HEK293 (cell line): Measurements from ENCODE around the gene SCUBE1.

ENCODE experiments used
- FEZF1 ChIP-seq: fragments of 450-650 bp; formaldehyde crosslinking; IDR thresholded peaks from 2 replicates; pipeline ENCODE4 v1.5.1; 2016; ENCODE audit warnings: missing biosample characterization, missing genetic modification characterization
- HOXC10 ChIP-seq: sonication (generic); formaldehyde crosslinking; IDR thresholded peaks from 2 replicates; pipeline ENCODE4 v1.8.1; 2023; ENCODE audit warnings: mild to moderate bottlenecking, missing genetic modification reagents
- KLF1 ChIP-seq: fragments of 450-650 bp; formaldehyde crosslinking; IDR thresholded peaks from 2 replicates; pipeline ENCODE4 v1.5.1; 2016; ENCODE audit warnings: missing biosample characterization, missing genetic modification characterization
- KLF16 ChIP-seq: fragments of 450-650 bp; formaldehyde crosslinking; IDR thresholded peaks from 2 replicates; pipeline ENCODE4 v1.5.1; 2017; ENCODE audit warnings: missing biosample characterization, missing genetic modification characterization
- MZF1 ChIP-seq: fragments of 450-650 bp; formaldehyde crosslinking; IDR thresholded peaks from 2 replicates; pipeline ENCODE4 v1.5.1; 2017; ENCODE audit warnings: missing biosample characterization, missing genetic modification characterization, borderline replicate concordance
- SCRT1 ChIP-seq: fragments of 450-650 bp; formaldehyde crosslinking; IDR thresholded peaks from 2 replicates; pipeline ENCODE4 v1.5.1; 2016; ENCODE audit warnings: missing biosample characterization, missing genetic modification characterization, borderline replicate concordance
- SP7 ChIP-seq: fragments of 450-650 bp; formaldehyde crosslinking; IDR thresholded peaks from 2 replicates; pipeline ENCODE4 v1.5.1; 2016; ENCODE audit warnings: missing biosample characterization, missing genetic modification characterization
- ZBTB8A ChIP-seq: fragments of 450-650 bp; formaldehyde crosslinking; IDR thresholded peaks from 2 replicates; pipeline ENCODE4 v1.5.1; 2016; ENCODE audit warnings: missing biosample characterization, missing genetic modification characterization
- ZFP41 ChIP-seq: fragments of 450-650 bp; formaldehyde crosslinking; IDR thresholded peaks from 2 replicates; pipeline ENCODE4 v1.5.1; 2016; ENCODE audit warnings: missing biosample characterization, missing genetic modification characterization, borderline replicate concordance
- ZNF112 ChIP-seq: fragments of 450-650 bp; formaldehyde crosslinking; IDR thresholded peaks from 2 replicates; pipeline ENCODE4 v1.5.0; 2017; ENCODE audit warnings: missing biosample characterization, missing genetic modification characterization
- ZNF138 ChIP-seq: fragments of 450-650 bp; formaldehyde crosslinking; IDR thresholded peaks from 2 replicates; pipeline ENCODE4 v1.5.1; 2016; ENCODE audit warnings: missing biosample characterization, missing genetic modification characterization, borderline replicate concordance
- ZNF16 ChIP-seq: fragments of 450-650 bp; formaldehyde crosslinking; IDR thresholded peaks from 2 replicates; pipeline ENCODE4 v1.5.1; 2016; ENCODE audit warnings: low read depth, missing biosample characterization, missing genetic modification characterization
- ZNF202 ChIP-seq: fragments of 450-650 bp; formaldehyde crosslinking; IDR thresholded peaks from 2 replicates; pipeline ENCODE4 v1.5.1; 2016; ENCODE audit warnings: missing biosample characterization, missing genetic modification characterization, borderline replicate concordance
- ZNF211 ChIP-seq: fragments of 450-650 bp; formaldehyde crosslinking; IDR thresholded peaks from 2 replicates; pipeline ENCODE4 v1.5.1; 2016; ENCODE audit warnings: low read depth, missing biosample characterization, missing genetic modification characterization
- ZNF223 ChIP-seq: fragments of 450-650 bp; formaldehyde crosslinking; IDR thresholded peaks from 2 replicates; pipeline ENCODE4 v1.5.1; 2016; ENCODE audit warnings: missing biosample characterization, missing genetic modification characterization
- ZNF24 ChIP-seq: fragments of 450-650 bp; formaldehyde crosslinking; IDR thresholded peaks from 2 replicates; pipeline ENCODE4 v1.5.1; 2016; ENCODE audit warnings: missing biosample characterization, missing genetic modification characterization
- ZNF324 ChIP-seq: fragments of 450-650 bp; formaldehyde crosslinking; IDR thresholded peaks from 2 replicates; pipeline ENCODE4 v1.5.1; 2016; ENCODE audit warnings: missing biosample characterization, missing genetic modification characterization
- ZNF350 ChIP-seq: fragments of 450-650 bp; formaldehyde crosslinking; IDR thresholded peaks from 2 replicates; pipeline ENCODE4 v1.5.0; 2017; ENCODE audit warnings: missing biosample characterization, mild to moderate bottlenecking, missing genetic modification characterization
- ZNF354C ChIP-seq: fragments of 450-650 bp; formaldehyde crosslinking; IDR thresholded peaks from 2 replicates; pipeline ENCODE4 v1.5.1; 2016; ENCODE audit warnings: missing biosample characterization, missing genetic modification characterization, low read depth, borderline replicate concordance
- ZNF404 ChIP-seq: fragments of 450-650 bp; formaldehyde crosslinking; IDR thresholded peaks from 2 replicates; pipeline ENCODE4 v1.5.1; 2017; ENCODE audit warnings: missing biosample characterization, missing genetic modification characterization
- ZNF416 ChIP-seq: fragments of 450-650 bp; formaldehyde crosslinking; IDR thresholded peaks from 2 replicates; pipeline ENCODE4 v1.5.1; 2016; ENCODE audit warnings: missing biosample characterization, missing genetic modification characterization
- ZNF510 ChIP-seq: fragments of 450-650 bp; formaldehyde crosslinking; IDR thresholded peaks from 2 replicates; pipeline ENCODE4 v1.5.1; 2018; ENCODE audit warnings: mild to moderate bottlenecking, missing genetic modification characterization, missing biosample characterization; ENCODE audit not compliant: insufficient replicate concordance
- ZNF521 ChIP-seq: fragments of 450-650 bp; formaldehyde crosslinking; IDR thresholded peaks from 2 replicates; pipeline ENCODE4 v1.5.1; 2017; ENCODE audit warnings: missing biosample characterization, mild to moderate bottlenecking, missing genetic modification characterization
- ZNF600 ChIP-seq: fragments of 450-650 bp; formaldehyde crosslinking; IDR thresholded peaks from 2 replicates; pipeline ENCODE4 v1.5.1; 2016; ENCODE audit warnings: missing biosample characterization, missing genetic modification characterization
- ZNF707 ChIP-seq: fragments of 450-650 bp; formaldehyde crosslinking; IDR thresholded peaks from 2 replicates; pipeline ENCODE4 v1.5.1; 2016; ENCODE audit warnings: missing biosample characterization, missing genetic modification characterization
- ZNF747 ChIP-seq: fragments of 450-650 bp; formaldehyde crosslinking; IDR thresholded peaks from 2 replicates; pipeline ENCODE4 v1.5.1; 2016; ENCODE audit warnings: missing biosample characterization, missing genetic modification characterization
- ZNF777 ChIP-seq: fragments of 450-650 bp; formaldehyde crosslinking; IDR thresholded peaks from 2 replicates; pipeline ENCODE4 v1.5.1; 2017; ENCODE audit warnings: missing biosample characterization, missing genetic modification characterization, borderline replicate concordance
- ZNF791 ChIP-seq: fragments of 450-650 bp; formaldehyde crosslinking; IDR thresholded peaks from 2 replicates; pipeline ENCODE4 v1.5.1; 2016; ENCODE audit warnings: missing biosample characterization, missing genetic modification characterization
- ZXDB ChIP-seq: fragments of 450-650 bp; formaldehyde crosslinking; IDR thresholded peaks from 2 replicates; pipeline ENCODE4 v1.5.1; 2016; ENCODE audit warnings: missing biosample characterization, missing genetic modification characterization
- TF ChIP-seq, protein P1 (sequence below): fragments of 450-650 bp; formaldehyde crosslinking; IDR thresholded peaks from 2 replicates; pipeline ENCODE4 v1.5.1; 2016; ENCODE audit warnings: missing biosample characterization, missing genetic modification characterization
- TF ChIP-seq, protein P2 (sequence below): fragments of 450-650 bp; formaldehyde crosslinking; IDR thresholded peaks from 2 replicates; pipeline ENCODE4 v1.5.1; 2016; ENCODE audit warnings: missing biosample characterization, missing genetic modification characterization
- TF ChIP-seq, protein P3 (sequence below): fragments of 450-650 bp; formaldehyde crosslinking; IDR thresholded peaks from 2 replicates; pipeline ENCODE4 v1.5.1; 2016; ENCODE audit warnings: missing biosample characterization, missing genetic modification characterization
- TF ChIP-seq, protein P4 (sequence below): fragments of 450-650 bp; formaldehyde crosslinking; IDR thresholded peaks from 2 replicates; pipeline ENCODE4 v1.5.1; 2016; ENCODE audit warnings: missing biosample characterization, missing genetic modification characterization
- TF ChIP-seq, protein P5 (sequence below): fragments of 450-650 bp; formaldehyde crosslinking; IDR thresholded peaks from 2 replicates; pipeline ENCODE4 v1.5.1; 2016; ENCODE audit warnings: missing biosample characterization, missing genetic modification characterization

The SCUBE1 gene

DNA sequence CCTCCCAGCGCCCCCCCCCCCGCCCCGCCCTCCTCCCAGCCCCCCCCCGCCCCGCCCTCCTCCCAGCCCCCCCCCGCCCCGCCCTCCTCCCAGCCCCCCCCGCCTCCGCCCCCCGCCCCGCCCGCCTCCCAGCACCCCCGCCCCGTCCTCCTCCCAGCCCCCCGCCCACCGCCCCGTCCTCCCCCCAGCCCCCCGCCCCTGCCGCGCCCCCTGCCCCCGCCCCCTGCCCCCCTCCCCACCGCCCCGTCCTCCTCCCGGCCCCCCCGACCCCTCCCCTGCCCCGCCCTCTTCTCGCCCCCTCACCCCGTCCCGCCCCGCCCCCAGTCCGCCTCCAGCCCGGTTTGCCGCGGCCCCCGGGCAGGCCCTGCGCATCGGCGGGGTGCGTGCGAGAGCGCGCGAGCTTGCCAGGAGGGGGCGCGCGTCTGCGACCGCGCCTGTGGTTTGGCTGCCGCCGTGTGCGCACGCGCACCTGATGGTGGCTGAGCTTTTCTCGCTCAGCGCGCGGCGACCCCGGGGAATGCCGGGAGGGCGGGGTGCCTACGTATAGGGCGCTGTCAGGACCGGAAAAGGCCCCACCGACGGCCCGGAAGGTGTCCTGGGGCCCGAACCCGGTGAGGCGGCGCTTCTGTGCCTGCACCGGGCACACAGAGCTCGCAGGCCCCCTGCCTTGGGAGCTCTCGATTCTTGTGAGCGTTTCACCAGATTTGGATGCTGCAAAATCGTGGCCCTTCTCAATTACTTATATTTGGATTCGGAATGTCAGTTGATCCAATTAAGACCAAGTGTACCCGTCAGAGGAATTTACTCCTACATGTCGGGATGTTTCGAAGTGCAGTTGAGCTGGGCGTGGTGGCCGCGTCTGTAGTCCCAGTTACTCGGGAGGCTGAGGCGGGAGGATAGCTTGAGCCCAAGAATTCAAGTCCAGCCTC, 155.7 kb downstream of the SCUBE1 start (continued):
- TF ChIP-seq ZNF510 (tag by site-specific recombination) (no peak), FEZF1 (tag by site-specific recombination) (no peak), SP7 (tag by site-specific recombination) (peak; percentile 81), ZNF211 (tag by site-specific recombination) (no peak), ZNF404 (tag by site-specific recombination) (no peak), ZNF791 (tag by site-specific recombination) (no peak), ZNF350 (tag by site-specific recombination) (no peak), ZNF777 (peak; percentile 69; the same call in 1 of the 2 replicates), MZF1 (no peak; the same call in 1 of the 2 replicates), ZNF138 (tag by site-specific recombination) (no peak), KLF1 (tag by site-specific recombination) (peak; percentile 82), ZXDB (tag by site-specific recombination) (peak; percentile 94), ZNF707 (tag by site-specific recombination) (no peak), ZNF202 (tag by site-specific recombination) (no peak), ZNF324 (peak; percentile 75; the same call in 1 of the 2 replicates), ZNF24 (tag by site-specific recombination) (peak; percentile 81), ZNF223 (tag by site-specific recombination) (peak; percentile 96), SCRT1 (tag by site-specific recombination) (0 out of 2 replicates have a peak, but pooled peaks have one; percentile 6), ZNF354C (no peak), ZNF416 (tag by site-specific recombination) (no peak), ZNF16 (tag by site-specific recombination) (no peak), ZBTB8A (tag by site-specific recombination) (peak; percentile 98), KLF16 (tag by site-specific recombination) (peak; percentile 81), ZNF600 (tag by site-specific recombination) (peak; percentile 55), ZNF112 (tag by site-specific recombination) (no peak), ZNF747 (tag by site-specific recombination) (no peak), ZNF521 (no peak), HOXC10 (no peak), ZFP41 (tag by site-specific recombination) (no peak)
- TF ChIP-seq, protein P1, sequence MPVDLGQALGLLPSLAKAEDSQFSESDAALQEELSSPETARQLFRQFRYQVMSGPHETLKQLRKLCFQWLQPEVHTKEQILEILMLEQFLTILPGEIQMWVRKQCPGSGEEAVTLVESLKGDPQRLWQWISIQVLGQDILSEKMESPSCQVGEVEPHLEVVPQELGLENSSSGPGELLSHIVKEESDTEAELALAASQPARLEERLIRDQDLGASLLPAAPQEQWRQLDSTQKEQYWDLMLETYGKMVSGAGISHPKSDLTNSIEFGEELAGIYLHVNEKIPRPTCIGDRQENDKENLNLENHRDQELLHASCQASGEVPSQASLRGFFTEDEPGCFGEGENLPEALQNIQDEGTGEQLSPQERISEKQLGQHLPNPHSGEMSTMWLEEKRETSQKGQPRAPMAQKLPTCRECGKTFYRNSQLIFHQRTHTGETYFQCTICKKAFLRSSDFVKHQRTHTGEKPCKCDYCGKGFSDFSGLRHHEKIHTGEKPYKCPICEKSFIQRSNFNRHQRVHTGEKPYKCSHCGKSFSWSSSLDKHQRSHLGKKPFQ (tag by site-specific recombination) = no peak
- TF ChIP-seq, protein P2, sequence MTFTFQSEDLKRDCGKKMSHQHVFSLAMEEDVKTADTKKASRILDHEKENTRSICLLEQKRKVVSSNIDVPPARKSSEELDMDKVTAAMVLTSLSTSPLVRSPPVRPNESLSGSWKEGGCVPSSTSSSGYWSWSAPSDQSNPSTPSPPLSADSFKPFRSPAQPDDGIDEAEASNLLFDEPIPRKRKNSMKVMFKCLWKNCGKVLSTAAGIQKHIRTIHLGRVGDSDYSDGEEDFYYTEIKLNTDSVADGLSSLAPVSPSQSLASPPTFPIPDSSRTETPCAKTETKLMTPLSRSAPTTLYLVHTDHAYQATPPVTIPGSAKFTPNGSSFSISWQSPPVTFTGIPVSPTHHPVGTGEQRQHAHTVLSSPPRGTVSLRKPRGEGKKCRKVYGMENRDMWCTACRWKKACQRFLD = no peak
- TF ChIP-seq, protein P3, sequence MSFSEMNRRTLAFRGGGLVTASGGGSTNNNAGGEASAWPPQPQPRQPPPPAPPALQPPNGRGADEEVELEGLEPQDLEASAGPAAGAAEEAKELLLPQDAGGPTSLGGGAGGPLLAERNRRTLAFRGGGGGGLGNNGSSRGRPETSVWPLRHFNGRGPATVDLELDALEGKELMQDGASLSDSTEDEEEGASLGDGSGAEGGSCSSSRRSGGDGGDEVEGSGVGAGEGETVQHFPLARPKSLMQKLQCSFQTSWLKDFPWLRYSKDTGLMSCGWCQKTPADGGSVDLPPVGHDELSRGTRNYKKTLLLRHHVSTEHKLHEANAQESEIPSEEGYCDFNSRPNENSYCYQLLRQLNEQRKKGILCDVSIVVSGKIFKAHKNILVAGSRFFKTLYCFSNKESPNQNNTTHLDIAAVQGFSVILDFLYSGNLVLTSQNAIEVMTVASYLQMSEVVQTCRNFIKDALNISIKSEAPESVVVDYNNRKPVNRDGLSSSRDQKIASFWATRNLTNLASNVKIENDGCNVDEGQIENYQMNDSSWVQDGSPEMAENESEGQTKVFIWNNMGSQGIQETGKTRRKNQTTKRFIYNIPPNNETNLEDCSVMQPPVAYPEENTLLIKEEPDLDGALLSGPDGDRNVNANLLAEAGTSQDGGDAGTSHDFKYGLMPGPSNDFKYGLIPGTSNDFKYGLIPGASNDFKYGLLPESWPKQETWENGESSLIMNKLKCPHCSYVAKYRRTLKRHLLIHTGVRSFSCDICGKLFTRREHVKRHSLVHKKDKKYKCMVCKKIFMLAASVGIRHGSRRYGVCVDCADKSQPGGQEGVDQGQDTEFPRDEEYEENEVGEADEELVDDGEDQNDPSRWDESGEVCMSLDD = peak; percentile 91
- TF ChIP-seq, protein P4, sequence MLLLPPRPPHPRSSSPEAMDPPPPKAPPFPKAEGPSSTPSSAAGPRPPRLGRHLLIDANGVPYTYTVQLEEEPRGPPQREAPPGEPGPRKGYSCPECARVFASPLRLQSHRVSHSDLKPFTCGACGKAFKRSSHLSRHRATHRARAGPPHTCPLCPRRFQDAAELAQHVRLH (tag by site-specific recombination) = peak; percentile 96
- TF ChIP-seq, protein P5, sequence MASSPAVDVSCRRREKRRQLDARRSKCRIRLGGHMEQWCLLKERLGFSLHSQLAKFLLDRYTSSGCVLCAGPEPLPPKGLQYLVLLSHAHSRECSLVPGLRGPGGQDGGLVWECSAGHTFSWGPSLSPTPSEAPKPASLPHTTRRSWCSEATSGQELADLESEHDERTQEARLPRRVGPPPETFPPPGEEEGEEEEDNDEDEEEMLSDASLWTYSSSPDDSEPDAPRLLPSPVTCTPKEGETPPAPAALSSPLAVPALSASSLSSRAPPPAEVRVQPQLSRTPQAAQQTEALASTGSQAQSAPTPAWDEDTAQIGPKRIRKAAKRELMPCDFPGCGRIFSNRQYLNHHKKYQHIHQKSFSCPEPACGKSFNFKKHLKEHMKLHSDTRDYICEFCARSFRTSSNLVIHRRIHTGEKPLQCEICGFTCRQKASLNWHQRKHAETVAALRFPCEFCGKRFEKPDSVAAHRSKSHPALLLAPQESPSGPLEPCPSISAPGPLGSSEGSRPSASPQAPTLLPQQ (tag by site-specific recombination) = peak; percentile 98
